Uterus (tissue), 4 donors: Measurements from ENCODE around the gene ATP5PD. TPM values are rescaled to one million over a fixed set of nuclear protein-coding genes. Genes with fewer than 3 reads are reported as not detected.
"Not testable (repeated sequence)": the region's sequence is repeated elsewhere in the genome, so short reads cannot be mapped to it uniquely, and the experiment has no call there.

Source experiments
- DNase-seq, 2 donors: peaks; one replicate each; pipeline ENCODE4 v3.0.0-alpha.2; 2019 to 2020
- H3K27ac ChIP-seq, 2 donors: fragments of 200-600 bp; sonication (generic); 1 replicate in 1 of 2; 2 replicates in 1 of 2; pipeline ENCODE4 v1.5.1; 2016 to 2018
- H3K27me3 ChIP-seq, 2 donors: fragments of 200-600 bp; sonication (generic); one replicate each; pipeline ENCODE4 v1.5.1; 2018 to 2019; ENCODE audit warnings: control low read depth in 1 of 2
- H3K36me3 ChIP-seq, 2 donors: fragments of 200-600 bp; sonication (generic); one replicate each; pipeline ENCODE4 v1.5.1; 2019; ENCODE audit warnings: control low read depth in 1 of 2
- H3K4me1 ChIP-seq, 2 donors: fragments of 200-600 bp; sonication (generic); one replicate each; pipeline ENCODE4 v1.5.1; 2018 to 2019; ENCODE audit warnings: control low read depth in 1 of 2
- H3K4me3 ChIP-seq, 2 donors: fragments of 200-600 bp; sonication (generic); 1 replicate in 1 of 2; 2 replicates in 1 of 2; pipeline ENCODE4 v1.5.1; 2018 to 2019; ENCODE audit warnings: mild to moderate bottlenecking in 1 of 2
- H3K9me3 ChIP-seq, 2 donors: fragments of 200-600 bp; sonication (generic); one replicate each; pipeline ENCODE4 v1.5.1; 2019; ENCODE audit warnings: control low read depth in 1 of 2
- POLR2A ChIP-seq, 2 donors: fragments of 450-650 bp; IDR thresholded peaks; one replicate each; pipeline ENCODE4 v1.6.1; 2016; ENCODE audit warnings: antibody characterized with exemption in 2 of 2, mild to moderate bottlenecking in 1 of 2, moderate library complexity in 1 of 2
- intact Hi-C: fragments of 100-400 bp; cut with DNase I; formaldehyde crosslinking; loops from one replicate; pipeline ENCODE4 v1.15.1; 2023; ENCODE audit warnings: low total_unique reads
- total RNA-seq, 4 donors: library from RNA; depleted of rRNA in 3 of 4; stranded (reverse); fragments of >200 nt in 3 of 4; gene quantifications; one replicate each; pipeline versions ENCODE4 v1.1.0 to v1.2.4, GENCODE V29; 2014 to 2023
- TF ChIP-seq, protein P1 (sequence below), 4 experiments: fragments of 200-600 bp in 2 of 4; fragments of 450-650 bp in 2 of 4; sonication (generic) in 2 of 4; IDR thresholded peaks; one replicate each; pipeline ENCODE4 v1.5.1; 2016 to 2019; ENCODE audit warnings: antibody characterized with exemption in 4 of 4, mild to moderate bottlenecking in 2 of 4, moderate library complexity in 1 of 4
- donor health status: DM: yes; HTN: yes; CAD: no.

Gene ATP5PD
- total RNA-seq, 4 donors from 2014 or later: 117 to 282 (median 168) TPM

DNA sequence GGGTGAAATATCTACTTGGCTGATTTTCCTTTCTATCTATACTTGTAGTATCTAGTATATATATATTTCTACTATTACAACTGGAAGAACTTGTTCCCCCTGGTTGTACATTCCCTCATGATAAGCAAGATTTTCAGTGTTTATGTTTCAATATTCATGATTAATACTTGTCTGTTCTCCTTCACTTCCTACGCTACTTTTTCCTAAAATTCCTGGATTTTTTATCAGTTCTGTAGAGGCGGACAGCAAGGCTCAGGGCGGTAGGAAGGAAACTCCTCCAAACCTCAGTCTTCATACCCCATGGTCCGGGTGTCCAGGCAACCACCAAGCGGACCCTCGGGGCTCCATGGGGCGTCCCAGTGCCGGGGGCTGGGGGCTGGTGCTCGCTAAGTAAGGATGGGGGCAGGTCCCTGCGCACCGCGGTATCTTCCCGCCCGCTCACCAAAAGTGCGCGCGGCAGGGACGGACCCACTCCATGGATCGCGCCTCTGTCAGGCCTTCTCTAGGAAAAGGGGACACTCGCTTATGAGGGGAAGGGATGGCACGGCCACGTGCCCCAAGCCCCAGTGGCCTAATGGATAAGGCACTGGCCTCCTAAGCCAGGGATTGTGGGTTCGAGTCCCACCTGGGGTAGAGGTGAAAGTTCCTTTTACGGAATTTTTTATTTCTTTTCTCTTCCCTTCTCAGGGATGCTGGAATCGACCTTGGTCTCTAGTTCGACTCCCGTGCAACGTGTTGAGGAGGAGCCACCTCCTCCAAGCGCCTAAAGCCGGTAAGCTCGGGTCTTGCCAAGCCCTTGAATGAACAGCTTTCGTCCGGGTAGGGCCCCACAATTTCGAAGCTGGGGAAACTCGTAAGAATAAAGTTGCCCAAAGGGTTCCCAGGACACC lies 13.2 kb downstream of the ATP5PD start:
- intact Hi-C loops: no loop called here
- H3K36me3 ChIP-seq: no peaks in the 10 kb centered on the region
- TF ChIP-seq, protein P1, sequence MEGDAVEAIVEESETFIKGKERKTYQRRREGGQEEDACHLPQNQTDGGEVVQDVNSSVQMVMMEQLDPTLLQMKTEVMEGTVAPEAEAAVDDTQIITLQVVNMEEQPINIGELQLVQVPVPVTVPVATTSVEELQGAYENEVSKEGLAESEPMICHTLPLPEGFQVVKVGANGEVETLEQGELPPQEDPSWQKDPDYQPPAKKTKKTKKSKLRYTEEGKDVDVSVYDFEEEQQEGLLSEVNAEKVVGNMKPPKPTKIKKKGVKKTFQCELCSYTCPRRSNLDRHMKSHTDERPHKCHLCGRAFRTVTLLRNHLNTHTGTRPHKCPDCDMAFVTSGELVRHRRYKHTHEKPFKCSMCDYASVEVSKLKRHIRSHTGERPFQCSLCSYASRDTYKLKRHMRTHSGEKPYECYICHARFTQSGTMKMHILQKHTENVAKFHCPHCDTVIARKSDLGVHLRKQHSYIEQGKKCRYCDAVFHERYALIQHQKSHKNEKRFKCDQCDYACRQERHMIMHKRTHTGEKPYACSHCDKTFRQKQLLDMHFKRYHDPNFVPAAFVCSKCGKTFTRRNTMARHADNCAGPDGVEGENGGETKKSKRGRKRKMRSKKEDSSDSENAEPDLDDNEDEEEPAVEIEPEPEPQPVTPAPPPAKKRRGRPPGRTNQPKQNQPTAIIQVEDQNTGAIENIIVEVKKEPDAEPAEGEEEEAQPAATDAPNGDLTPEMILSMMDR (IDR thresholded peaks at IDR 0.05): peak in 2 of 4 experiments; percentile 9 to 38
- no peak for TF ChIP-seq POLR2A (IDR thresholded peaks at IDR 0.05)
- no peaks in the 10 kb centered on the region for H3K27me3 ChIP-seq
- peak; percentile 97 for DNase-seq
- H3K4me1 ChIP-seq: peaks cover 0 to 6% of the 10 kb centered on the region in 2 donors
- no peaks in the 10 kb centered on the region for H3K9me3 ChIP-seq
- H3K27ac ChIP-seq: peak overlapping the region; percentile 94 to 100
- peak overlapping the region; percentile 56 to 98 for H3K4me3 ChIP-seq

DNA sequence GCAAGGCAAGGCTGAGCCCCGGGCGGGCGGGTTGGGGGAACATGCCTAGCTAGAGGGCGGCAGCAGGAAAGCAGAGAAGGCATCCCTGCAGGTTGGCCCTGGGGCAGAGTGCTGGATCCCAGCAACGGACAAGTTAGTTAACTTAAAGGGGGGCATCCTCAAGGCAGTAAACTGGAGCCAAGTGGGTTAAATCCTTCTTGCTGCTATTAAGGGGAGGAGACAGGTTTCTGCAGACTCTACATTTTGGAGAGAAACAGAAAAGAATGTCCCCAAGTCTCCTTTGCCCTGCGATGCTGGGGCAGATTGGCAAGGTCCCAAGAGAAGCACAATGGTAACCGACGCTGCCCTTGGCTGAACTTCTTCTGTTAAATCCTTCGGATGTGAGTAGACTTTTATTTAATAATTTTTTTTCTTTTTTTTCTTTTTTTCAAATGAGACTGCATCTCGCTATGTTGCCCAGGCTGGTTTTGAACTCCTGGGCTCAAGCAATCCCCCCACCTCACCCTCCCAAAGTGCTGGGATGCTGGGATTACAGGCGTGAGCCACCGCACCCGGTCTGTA lies 14.0 kb downstream of the ATP5PD start:
- peak; percentile 28 to 52 for DNase-seq
- no peaks in the 10 kb centered on the region for H3K9me3 ChIP-seq
- H3K36me3 ChIP-seq: no peaks in the 10 kb centered on the region
- peak overlapping the region; percentile 56 to 98 for H3K4me3 ChIP-seq
- intact Hi-C loops: no loop called here
- no peaks in the 10 kb centered on the region for H3K27me3 ChIP-seq
- TF ChIP-seq POLR2A (IDR thresholded peaks at IDR 0.05): no peak
- TF ChIP-seq, protein P1 (IDR thresholded peaks at IDR 0.05): no peak
- H3K27ac ChIP-seq: peak overlapping the region; percentile 94 to 100
- peaks cover 0 to 6% of the 10 kb centered on the region in 2 donors for H3K4me1 ChIP-seq

DNA sequence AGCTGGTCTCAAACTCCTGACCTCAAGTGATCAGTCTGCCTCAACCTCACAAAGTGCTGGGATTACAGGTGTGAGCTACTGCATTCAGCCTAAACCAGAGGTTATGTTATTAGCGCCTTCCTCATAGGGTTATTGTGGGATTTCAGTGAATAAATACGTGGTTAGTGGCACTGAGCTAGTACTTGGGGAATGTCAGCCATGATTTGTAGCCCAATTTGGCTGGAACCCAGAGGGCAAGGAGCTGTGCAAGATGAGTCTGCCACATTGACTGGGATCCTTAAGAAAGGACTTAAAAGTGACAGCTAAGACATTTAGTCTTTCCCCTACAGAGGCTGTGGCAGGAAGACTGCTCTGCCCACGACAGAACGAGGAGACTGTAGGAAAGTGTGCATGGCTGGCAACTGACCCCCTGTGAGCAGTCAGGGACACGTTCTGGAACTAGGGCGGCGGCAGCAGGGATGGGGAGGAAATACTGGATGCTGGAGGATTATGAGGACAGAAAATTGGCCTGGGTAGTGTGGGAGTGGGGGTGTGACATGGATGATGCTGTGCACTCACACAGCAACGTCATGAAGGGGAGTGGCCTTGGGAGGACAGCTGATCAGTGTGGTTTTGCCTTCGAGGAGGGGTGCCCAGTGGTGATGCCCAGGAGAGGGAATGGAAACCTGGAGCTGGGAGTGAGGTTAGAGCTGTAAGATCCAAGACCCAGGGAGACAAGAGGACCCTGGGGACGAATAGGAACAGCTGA lies 14.6 kb downstream of the ATP5PD start:
- Histone ChIP-seq H3K27ac (peak overlapping the region; percentile 94 to 100), H3K9me3 (no peaks in the 10 kb centered on the region), H3K27me3 (no peaks in the 10 kb centered on the region), H3K4me1 (peaks cover 0 to 6% of the 10 kb centered on the region in 2 donors), H3K4me3 (peak overlapping the region; percentile 56 to 98), H3K36me3 (no peaks in the 10 kb centered on the region)
- intact Hi-C loops: no loop called here
- TF ChIP-seq POLR2A (IDR thresholded peaks at IDR 0.05): peak; percentile 14 to 24
- TF ChIP-seq, protein P1 (IDR thresholded peaks at IDR 0.05): no peak
- peak; percentile 81 to 88 for DNase-seq

- DNase-seq: no peak
- Histone ChIP-seq H3K27ac (no peak overlapping the region), H3K4me1 (peaks cover 0 to 6% of the 10 kb centered on the region in 2 donors), H3K9me3 (no peaks in the 10 kb centered on the region), H3K36me3 (no peaks in the 10 kb centered on the region), H3K4me3 (no peak overlapping the region), H3K27me3 (no peaks in the 10 kb centered on the region)
- intact Hi-C loops: no loop called here
- no peak for TF ChIP-seq POLR2A (IDR thresholded peaks at IDR 0.05)
- TF ChIP-seq, protein P1 (IDR thresholded peaks at IDR 0.05): no peak
These were observed 16.6 kb downstream of the ATP5PD start for GRCh38 chr17:75030161-75030560.

DNA sequence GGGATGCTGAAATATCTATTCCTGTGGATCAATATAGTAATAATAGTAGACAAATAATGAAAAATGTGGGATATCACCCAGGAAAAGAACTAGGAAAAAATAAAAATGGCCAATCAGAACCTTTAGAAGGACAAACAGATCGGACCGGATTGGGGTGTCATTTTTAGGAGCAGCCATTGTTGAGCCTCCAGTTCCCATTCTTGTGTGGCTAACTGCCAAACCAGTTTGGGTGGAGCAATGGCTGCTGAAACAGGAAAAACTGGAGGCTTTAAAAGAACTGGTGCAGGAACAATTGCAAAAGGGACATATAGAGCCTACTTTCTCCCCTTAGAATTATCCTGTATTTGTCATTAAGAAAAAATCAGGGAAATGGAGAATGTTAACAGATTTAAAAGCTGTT lies 20.1 kb downstream of the ATP5PD start:
- H3K27me3 ChIP-seq, H3K4me1 ChIP-seq, H3K4me3 ChIP-seq, intact Hi-C loops, H3K36me3 ChIP-seq, H3K9me3 ChIP-seq, DNase-seq, H3K27ac ChIP-seq: not testable (repeated sequence)

DNA sequence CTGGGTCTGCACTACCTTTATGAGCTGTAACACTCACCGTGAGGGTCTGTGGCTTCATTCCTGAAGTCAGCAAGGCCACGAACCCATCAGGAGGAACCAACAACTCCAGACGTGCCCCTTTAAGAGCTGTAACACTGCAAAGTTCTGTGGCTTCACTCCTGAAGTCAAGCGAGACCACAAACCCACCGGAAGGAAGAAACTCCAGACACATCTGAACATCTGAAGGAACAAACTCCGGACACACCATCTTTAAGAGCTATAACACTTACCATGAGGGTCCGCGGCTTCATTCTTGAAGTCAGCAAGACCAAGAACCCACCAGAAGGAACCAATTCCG lies 21.4 kb downstream of the ATP5PD start:
- H3K27ac ChIP-seq, H3K4me1 ChIP-seq, H3K27me3 ChIP-seq, H3K36me3 ChIP-seq, intact Hi-C loops, DNase-seq, H3K9me3 ChIP-seq, H3K4me3 ChIP-seq: not testable (repeated sequence)
